GM06990 (cell line): ENCODE data around the gene NSUN3.

Experiments
- DNase-seq: peaks from one replicate; pipeline ENCODE4 v3.0.0-alpha.2; 2011; ENCODE audit not compliant: insufficient read length; ENCODE audit errors: extremely low read depth
- H3K27me3 ChIP-seq: replicated peaks from 2 replicates; pipeline ENCODE4 v1.6.0; 2011; ENCODE audit warnings: low read length; ENCODE audit not compliant: control insufficient read depth, insufficient read depth
- H3K36me3 ChIP-seq: 2 replicates; pipeline ENCODE4 v1.5.1; 2011; ENCODE audit warnings: low read length; ENCODE audit not compliant: control insufficient read depth, insufficient read depth
- H3K4me3 ChIP-seq: replicated peaks from 2 replicates; pipeline ENCODE4 v1.5.1; 2011; ENCODE audit warnings: low read depth, mild to moderate bottlenecking, control low read depth, low read length
- CTCF ChIP-seq: IDR thresholded peaks from 2 replicates; pipeline ENCODE4 v1.5.1; 2011; ENCODE audit warnings: low read length, control low read depth, mild to moderate bottlenecking, inconsistent platforms; ENCODE audit not compliant: insufficient read depth, poor library complexity, severe bottlenecking

NSUN3 gene

GRCh38 chr3:94158512-94158911, 95.7 kb downstream of the NSUN3 start:
- Histone ChIP-seq H3K27me3 (no peaks in the 10 kb centered on the region), H3K36me3 (no peaks in the 10 kb centered on the region), H3K4me3 (no peak overlapping the region)
- no peak for TF ChIP-seq CTCF
- DNase-seq: no peak

- H3K27me3 ChIP-seq: no peaks in the 10 kb centered on the region
- no peak for DNase-seq
- TF ChIP-seq CTCF: no peak
- no peak overlapping the region for H3K4me3 ChIP-seq
- H3K36me3 ChIP-seq: no peaks in the 10 kb centered on the region
These were observed 96.4 kb downstream of the NSUN3 start for GRCh38 chr3:94159062-94159828.

- no peak overlapping the region for H3K4me3 ChIP-seq
- H3K36me3 ChIP-seq: no peaks in the 10 kb centered on the region
- no peaks in the 10 kb centered on the region for H3K27me3 ChIP-seq
- DNase-seq: no peak
- TF ChIP-seq CTCF: no peak
These were observed 99.8 kb downstream of the NSUN3 start for GRCh38 chr3:94162700-94163099.

- H3K36me3 ChIP-seq: no peaks in the 10 kb centered on the region
- no peak overlapping the region for H3K4me3 ChIP-seq
- DNase-seq: no peak
- no peaks in the 10 kb centered on the region for H3K27me3 ChIP-seq
- TF ChIP-seq CTCF: no peak
These were observed 104.5 kb downstream of the NSUN3 start for GRCh38 chr3:94167346-94167745.

- Histone ChIP-seq H3K4me3 (no peak overlapping the region), H3K36me3 (no peaks in the 10 kb centered on the region), H3K27me3 (no peaks in the 10 kb centered on the region)
- no peak for TF ChIP-seq CTCF
- no peak for DNase-seq
These were observed 104.9 kb downstream of the NSUN3 start for GRCh38 chr3:94167796-94168195.

- TF ChIP-seq CTCF: no peak
- Histone ChIP-seq H3K27me3 (no peaks in the 10 kb centered on the region), H3K36me3 (no peaks in the 10 kb centered on the region), H3K4me3 (no peak overlapping the region)
- DNase-seq: no peak
These were observed 109.1 kb downstream of the NSUN3 start for GRCh38 chr3:94171954-94172353.
